Measurements from ENCODE around the gene ANKRD34B.

- no peak for TF ChIP-seq CTCF (IDR thresholded peaks at IDR 0.05; ENCODE audit: borderline replicate concordance, extremely low read depth, low read length, poor library complexity, severe bottlenecking)
- TF ChIP-seq EZH2 (IDR thresholded peaks at IDR 0.05; ENCODE audit: borderline replicate concordance, low read depth, low read length, severe bottlenecking), result no peak
Observed at GRCh38 chr5:80615266-80615914, 45.3 kb upstream of the ANKRD34B start.

All from DND-41 (cell line).